NCI-H526 treated with DMSO at 0.1 percent for 48 hours (cell line): ENCODE results near the gene PCCA.

Experiments
- DNase-seq: peaks from one replicate; lab custom pipeline; 2025; lab: John Stamatoyannopoulos, UW

Gene PCCA

DNA sequence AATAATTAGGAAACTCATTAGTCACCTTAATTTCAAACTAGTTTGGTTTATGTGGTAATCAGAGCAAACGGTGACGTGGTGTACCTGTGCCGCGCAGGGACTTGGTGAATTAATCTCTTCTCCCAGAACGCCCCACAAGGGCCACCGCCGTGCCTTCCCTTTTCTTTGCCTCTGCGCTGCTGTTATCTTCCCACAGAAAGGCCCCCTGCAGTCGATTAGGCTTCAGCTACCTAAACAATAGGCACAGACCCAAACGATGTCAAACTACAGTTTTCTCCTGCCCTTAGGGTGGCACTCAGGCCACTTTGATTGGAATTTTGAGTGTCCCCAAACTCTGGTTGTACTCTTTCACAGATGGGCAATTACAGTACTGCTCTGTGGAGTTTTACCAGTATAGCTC is 384.2 kb downstream of the PCCA start:
- DNase-seq = no peak

DNA sequence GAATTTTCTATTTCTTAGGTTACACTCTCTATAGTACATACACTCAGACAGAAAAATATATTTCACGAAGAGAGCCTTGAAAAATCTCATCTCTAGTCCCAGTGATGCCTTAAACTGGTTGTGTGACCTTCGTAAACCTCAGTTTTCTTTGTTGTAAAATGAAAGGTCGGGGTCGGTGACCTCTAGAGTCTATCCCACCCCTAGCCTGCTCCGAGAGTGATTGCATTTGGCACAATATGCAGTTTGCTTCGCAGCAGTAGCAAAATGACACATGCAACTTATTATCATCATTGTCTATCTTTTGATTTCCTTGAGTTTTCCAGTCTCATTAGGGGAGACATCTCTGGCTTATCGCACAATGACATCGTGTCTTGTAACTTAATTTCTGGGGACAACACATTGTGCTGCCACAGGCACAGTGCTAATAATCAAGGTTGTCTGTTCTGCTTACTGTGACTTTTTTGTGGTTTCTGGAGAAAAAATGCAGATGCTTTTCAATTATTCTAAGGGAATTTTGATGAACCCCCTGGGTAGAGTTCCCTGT is 384.7 kb downstream of the PCCA start:
- no peak for DNase-seq

DNA sequence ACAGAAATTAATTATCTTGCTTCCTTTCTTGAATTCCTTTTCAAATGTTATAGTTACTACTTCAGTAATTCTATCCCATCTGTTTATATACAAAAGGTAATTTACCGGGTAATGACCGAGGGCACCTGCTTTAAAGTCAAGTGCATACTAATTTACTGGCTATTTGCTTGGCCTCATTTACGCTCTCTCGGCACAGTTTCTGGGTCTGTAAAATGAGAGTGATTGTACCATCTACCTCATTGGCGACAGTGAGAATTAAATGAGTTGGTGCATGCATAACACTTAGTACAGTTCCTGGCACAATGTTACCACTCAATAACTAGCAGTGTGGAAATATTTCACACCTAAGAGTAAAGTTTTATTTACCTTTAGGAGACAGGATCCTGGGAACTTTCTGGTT is 388.1 kb downstream of the PCCA start:
- DNase-seq = no peak

DNA sequence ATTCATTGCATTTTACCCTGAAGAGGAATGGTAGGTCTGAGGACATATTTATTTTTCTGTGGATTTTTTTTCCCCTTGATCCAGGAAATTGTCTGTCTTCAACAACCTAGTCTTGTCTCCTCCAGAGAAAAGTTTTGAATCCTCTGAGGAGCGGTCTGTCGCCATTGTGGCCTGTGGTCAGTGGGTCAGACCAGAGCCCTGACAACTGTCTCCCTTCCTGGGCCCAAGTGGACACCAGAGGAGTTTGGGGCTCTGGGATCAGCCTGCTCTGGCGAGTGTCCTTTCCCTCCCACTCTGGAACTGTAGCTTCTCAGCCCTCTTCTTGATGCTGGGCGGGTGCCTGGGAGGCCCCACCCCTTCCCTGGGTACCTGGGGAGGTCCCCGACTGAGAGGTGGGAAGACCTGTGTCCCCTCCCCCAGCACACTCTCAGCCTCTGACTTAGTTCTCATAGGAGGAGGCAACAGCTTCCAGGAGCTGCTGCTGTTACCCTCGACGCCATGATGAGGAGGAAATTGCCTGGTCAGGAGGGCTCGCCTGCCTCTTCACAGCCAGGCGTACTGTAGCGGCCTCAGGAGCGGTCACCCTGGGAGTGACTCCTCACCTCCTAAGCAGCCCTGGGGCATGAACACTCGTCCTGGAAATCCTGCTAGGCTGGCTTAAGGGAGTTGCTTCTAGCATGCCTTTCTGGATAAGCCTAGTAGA is 389.4 kb downstream of the PCCA start:
- no peak for DNase-seq

DNA sequence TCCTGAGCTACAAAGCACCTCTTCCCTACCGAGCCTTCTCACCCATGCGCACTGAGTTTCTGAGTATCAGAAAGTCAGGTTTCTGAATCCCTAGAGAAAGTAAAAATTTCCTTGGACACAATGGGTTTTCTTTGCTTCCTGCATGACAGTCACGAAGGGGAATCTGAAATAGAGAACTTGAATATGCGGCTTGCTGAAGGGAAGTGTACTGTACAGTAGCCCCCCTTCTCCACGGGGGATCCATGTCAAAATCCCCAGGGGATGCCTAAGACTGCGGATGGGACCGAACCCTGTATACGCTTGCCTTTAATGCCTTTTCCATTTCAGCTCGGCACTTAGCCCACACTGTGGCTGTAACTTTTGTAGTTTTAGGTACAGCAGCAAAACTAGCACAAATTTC is 391.8 kb downstream of the PCCA start:
- no peak for DNase-seq

DNA sequence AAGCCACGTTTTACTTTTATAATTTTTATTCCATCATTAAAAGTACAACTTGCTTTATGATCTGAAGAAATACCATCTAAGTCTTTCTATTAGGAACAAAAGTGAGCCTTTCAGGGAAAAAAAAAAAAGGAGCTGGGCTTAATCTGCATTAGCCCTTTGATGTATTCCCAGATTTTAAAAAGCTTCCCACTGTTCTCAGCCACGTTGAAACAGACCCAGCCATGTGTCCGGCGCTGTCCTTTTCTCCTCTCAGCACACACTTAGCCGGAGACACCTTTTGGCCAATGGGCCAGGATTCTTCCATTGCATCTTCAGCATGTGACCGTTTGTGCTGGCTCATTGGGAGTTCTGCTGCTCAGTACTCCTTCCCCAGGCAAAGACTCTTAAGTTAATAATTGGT is 394.2 kb downstream of the PCCA start:
- no peak for DNase-seq

DNA sequence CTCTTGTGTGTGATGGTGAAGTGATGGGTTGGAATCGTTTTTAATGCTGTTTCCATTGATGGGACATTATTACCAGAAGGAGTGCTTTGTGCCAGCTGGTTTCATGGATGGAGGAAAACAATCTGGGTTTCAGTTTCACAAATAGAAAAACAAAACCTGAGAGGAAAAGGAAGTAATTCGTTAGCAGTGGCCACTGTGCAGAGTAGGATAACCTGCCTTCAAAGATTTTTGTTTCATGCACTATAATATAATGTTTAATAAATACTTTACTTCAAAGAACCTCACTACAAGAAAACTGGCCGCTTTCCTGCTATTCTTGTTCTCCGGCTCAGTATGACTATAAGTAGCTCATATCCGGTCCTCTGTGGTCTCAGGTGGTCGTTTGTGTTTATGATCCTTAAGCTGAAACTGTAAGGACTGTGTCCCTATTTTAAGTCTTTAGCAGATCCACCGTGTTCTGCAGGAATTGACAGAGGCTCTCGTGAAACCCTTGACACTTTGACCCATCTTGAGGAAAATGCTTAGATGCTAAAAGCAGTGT is 395.0 kb downstream of the PCCA start:
- no peak for DNase-seq

DNA sequence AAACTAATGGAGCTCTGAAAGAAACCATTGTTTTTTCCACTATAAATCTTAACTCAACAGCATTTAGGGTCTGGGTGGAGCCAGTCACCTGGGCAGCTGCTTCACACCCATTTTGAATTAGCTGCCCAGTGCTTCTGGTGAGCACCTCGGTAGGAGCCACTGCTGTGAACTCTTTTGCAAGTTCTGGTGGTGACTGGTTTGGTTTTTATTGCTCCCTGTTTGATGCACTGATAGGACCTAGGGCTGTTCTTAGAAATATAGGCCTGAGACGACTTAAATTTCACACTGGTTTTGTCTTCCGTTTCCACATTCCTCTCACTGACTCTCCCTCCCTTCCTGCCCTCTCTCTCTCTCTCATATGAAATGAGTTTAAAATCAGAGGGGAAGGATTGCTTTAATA is 395.8 kb downstream of the PCCA start:
- no peak for DNase-seq

DNA sequence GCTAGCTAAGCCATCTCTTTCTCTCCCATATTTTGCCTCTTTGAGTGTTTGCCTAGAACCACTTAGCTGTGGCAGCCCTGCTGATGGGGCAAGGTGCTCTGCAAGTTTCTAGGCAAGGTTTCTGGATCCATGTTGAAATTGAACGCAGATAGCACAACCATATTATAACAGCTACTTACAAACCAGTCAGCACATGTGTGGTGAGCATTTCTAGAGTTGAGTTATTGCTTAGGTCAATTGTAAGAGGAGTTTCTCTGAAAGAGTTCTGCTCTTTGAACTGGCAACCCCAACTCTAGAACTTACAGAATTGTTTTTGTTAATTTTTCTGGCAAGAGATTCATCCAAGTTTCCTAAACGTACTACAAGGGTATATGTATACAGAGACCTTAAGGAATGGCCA is 396.4 kb downstream of the PCCA start:
- DNase-seq = no peak

DNA sequence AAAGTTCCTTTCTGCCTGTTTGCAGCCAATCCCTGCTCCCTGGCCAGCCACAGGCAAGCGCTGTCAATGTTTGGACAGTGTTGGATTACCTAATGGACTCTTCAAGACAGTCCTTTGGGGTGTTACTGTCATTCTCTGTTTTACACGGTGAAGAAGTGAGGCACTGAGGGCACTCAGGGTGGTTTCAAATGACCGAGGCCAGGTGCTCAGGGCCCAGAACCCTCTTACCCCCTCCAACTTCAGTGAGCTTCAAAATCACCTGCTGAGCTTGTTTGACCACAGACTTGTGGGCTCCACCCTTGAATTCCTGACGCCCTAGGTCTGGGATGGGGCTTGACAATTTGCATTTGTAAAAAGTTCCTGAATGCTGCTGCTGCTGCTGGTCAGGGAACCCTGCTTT is 401.8 kb downstream of the PCCA start:
- peak; percentile 63 for DNase-seq

DNA sequence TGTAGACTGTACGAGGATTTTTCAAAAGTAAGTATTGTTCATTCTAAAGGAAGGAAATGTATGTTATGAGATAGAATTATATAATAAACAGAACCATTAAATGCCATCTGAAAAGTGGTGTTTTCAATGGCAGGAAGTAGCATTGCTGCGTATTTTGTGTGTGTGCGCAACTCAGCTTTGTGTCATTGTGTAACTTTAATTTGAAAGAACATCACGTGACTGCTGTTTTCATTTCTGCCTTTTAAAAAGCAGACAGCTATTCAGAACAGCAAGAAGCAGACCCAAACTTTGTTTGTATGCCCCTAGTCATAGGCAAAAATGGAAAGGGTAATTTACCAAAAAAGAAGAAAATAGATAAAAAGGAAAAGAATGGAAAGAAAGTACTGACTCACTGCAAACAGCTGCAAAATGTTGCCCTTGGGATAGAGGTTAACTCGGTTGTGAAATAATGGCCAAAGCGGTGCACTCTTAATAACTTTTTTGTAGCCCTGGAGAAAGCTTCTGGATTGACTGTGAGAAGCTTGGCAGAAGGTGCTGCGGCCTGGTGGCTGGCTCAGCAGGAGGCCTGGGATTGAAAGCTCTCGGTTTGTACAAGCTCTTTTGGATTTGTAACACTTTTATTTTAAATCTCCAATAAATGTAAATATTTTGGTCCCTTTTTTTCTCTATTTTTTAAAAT is 402.4 kb downstream of the PCCA start:
- DNase-seq = no peak

DNA sequence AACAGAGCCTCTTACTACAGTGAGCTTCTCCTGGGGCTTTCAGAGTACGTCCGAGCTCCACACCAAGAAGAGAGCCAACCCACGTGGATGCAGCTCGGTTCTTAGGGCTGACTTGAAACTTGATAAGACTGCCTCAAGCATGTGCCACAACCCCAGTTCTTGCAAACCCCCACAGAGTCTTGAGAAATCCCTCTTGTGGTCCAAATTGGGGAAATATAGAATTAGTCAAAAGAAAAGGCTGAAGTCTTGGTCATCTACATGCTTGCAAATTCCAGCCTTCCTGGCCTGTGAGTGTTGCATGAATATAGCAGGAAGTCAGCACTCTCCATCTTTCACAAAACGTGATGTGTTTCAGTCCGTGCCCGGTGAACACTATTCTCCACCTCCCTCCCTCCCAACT is 404.5 kb downstream of the PCCA start:
- no peak for DNase-seq

DNA sequence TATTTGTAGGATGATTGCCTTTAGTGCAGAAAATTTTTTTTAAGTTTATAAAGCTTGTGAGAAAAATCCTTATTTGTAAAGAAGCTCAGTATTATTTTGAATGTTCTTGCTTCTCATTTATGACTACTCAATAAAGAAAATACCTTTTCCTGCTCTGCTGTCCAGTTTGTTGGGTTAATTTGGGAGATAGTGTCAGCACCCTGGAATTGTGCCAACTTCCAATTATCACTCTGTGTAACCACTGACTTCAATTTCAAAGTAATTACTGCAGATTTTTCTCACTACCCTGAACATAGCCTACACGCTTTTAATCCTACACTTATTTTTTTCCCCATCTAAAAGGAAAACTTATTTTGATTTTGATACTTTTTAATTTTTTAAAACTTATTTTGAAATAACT is 406.6 kb downstream of the PCCA start:
- DNase-seq = no peak

DNA sequence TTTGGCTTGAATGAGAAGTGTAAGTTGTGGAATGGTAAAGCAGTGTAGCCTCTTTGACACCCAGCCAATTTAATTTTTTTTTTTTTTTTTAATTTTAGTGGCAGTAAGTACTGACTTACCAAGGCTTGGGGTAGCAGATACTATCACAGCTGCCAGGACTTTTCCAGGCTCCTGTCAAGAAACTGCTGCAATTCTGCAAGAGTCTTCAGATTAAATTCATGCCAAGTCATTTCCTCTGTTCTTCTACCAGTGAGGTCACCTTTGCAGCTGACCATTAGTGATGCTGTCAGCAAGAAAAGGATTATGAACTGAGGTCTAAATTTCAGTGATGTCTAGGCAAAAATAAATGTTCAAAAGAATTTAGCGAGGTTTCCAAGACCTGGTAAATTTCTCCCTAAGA is 408.5 kb downstream of the PCCA start:
- no peak for DNase-seq

DNA sequence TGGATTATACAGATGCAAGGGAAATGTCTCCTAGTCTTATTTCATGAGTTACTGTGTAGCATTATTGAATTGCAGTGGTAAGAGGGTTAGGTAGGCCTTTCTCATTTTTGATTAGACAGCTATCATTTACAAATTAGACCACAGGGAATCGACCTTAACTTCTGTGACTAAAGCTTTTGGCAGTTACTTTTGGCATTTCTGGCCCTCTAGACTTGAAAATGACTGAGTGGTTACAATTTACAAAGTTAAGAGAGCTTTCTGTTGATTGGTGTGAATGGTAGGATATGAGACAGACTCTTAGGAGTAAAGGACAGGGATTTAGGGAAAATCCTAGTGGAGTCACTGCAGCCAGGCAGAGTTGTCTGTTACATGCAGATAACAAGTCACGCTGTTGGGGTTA is 413.6 kb downstream of the PCCA start:
- no peak for DNase-seq

DNA sequence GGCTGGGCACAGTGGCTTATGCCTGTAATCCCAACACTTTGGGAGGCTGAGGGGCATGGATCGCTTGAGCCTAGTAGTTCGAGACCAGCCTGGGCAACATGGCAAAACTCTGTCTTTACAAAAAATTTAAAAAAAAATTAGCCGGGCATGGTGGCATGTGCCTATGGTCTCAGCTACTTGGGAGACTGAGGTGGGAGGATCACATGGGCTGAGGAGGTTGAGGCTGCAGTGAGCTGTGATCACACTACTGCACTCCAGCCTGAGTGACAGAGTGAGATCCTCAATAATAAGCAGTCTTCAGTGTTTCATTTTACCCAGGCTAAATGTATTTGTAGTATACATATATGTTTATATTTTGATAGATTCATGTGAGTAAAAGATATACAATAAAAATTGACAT is 414.7 kb downstream of the PCCA start:
- DNase-seq = no peak

DNA sequence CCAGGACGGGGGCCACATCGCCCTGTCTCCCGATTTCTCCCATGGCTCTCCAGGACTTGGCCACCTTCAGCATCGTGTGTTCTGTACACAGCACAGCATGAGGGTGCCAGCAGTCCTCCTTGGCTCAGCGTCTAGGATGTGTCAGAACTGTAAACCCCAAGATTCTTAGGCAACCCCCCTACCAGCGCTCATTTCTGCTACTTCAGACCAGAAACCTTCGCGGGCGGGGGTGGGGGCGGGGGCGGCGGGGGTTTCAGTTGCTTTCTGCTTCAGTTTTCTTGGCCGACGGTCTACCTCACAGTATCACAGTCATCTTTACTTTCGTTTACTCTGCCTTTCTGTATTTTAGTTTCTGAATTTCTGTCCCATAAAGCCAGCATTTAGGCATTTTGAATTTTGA is 417.3 kb downstream of the PCCA start:
- DNase-seq = no peak

DNA sequence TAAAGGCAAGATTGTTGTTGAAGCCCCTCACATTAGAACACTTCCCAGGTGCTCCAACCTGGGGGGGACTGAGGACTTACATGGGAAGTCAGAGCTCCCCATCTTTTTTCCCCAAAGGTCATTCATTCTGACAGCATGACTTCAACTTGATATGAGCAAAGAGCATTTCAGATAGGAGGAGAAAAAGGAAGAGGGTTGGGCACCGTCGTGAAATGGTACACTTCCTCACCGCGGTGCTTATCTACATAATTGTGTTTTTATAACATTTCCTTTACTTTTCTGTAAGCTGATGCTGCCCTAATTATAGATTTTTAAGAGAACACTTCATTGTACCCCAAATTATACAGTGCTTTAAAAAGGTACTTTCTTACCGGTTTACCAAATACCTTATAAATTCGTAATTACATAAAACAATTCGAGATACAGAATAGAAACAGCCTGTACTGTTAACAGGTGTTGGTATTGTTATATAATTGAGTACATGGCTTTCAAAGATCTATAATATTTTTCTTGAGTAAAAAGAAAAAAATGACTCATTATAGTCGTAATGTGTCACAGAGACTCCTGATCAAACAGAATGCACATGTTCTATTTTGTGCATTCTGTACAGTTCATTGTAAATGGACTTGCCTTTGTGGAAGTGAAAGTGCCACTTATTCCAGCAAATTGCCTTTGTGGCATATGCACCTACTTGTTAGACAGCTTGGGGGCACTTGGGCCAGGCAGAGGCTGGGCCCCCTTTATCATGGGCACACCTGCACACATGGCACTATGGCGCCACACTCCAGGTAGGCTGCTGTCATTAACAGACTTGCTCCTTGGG is 417.9 kb downstream of the PCCA start:
- no peak for DNase-seq

DNA sequence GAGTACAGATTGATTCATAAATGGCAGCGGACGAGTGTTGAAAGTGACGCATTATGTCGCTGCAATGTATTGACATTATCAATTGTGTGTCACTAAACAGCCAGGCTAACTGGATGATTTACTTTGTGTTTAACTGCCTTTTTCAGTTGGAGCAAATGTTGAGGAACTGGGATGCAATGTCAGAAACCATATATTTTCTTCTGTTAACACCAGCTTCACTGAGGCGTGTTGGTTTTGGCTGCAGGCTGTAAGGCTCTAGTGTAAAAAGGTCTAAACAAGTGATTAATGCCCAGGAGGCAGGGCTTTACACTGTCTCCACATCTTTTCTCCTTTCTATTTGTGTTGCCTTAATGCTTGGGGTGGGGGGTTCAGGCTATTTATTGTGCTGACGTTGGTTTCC is 419.6 kb downstream of the PCCA start:
- no peak for DNase-seq

DNA sequence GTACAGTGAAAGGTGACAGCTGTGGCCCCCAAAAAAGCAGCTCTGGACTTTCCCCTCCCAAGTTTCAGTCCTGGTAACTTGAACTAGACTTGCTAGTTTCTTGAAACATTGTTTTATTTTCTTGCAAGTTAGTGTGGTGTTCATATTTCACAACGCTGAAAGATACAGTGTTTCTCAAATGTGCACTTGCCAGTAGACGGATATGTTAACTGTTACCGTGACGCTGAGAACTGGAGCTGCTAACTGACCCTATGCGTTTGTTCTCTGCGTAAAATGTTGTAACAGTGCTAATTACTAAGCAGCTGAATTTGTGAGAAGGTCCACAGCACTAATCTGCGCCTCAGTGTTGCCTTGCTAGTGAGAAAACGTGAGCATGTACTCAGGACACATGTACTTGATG is 420.1 kb downstream of the PCCA start:
- no peak for DNase-seq

DNA sequence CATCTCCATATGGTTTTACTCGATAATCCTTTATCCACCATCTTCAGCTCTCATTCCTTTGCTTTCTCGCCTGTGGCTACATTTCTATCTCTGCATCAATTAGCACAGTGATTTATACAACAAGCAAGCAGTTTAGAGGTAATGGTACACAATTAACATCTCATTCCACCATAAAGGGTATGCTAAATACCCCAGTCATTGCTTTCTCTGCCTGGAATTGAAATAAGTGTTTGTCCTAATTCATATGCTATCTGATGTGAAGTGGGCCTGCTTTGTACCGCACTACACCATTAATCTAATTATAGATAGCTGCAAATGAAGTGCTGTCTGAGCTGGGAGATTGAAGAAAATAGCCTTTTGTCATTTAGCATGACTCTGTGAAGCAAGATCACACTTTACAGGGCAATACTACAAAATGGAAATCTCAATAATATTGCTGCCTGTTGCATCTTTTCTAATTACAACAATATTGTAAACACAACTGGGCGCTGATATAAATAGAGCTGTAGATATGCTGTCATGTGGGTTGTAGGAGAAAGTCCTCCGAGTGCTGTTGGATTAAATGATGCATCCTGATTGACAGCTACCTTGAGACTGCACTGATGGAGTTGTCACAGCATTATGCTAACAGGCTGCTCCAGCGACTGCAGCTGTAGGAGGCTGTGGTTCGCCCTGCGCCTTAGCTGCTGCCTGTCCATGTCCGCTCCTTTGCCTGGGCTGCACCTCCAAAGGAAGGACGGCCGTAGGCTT is 421.5 kb downstream of the PCCA start:
- no peak for DNase-seq

DNA sequence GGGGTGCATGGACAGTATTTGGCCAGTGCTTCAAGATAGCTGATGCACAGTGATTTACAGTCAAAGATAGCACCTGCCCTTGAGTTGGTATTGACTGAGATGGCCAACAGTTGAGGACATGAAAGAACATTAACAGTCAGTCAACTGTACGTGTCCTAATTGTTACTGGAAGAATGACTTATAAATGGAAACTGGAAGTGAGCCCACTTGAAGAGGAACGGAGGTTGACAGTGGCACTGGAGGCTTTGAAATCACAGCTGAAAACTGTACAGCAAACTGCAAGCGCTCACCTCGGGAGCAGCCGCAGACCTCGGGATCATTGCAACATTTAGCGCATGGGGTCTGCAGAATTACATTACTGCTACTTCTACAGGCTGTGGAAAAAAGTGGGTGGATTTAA is 422.6 kb downstream of the PCCA start:
- no peak for DNase-seq
